HG02973 (cell line): Measurements from ENCODE around the gene ARHGDIB.

Source experiments
- ATAC-seq: cut with Tn5 transposase; IDR thresholded peaks from one replicate; pipeline ENCODE4 v1.9.1; 2021; ENCODE audit warnings: moderate library complexity; ENCODE audit not compliant: unreplicated experiment

Gene ARHGDIB

GRCh38 chr12:14957551-14958168, 3.7 kb downstream of the ARHGDIB start:
- ATAC-seq, result no peak

DNA sequence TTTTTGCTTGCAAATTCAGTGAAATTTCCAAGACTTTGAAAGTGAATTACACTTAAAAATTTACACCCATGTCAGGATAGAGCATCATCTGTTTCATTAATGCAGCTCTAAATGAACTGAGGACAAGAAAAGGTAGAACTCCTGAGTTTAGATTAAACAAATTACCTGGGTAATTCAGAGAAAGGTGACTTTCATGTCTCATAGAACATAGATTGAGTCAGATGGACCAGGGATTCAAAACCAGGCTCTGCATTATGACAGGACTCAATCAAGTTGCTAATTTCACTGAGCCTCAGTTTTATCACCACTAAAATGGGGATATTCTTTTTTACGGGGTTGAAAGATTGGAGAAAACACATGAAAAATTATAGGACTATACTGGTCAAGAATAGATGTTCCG, 4.5 kb downstream of the ARHGDIB start:
- no peak for ATAC-seq

DNA sequence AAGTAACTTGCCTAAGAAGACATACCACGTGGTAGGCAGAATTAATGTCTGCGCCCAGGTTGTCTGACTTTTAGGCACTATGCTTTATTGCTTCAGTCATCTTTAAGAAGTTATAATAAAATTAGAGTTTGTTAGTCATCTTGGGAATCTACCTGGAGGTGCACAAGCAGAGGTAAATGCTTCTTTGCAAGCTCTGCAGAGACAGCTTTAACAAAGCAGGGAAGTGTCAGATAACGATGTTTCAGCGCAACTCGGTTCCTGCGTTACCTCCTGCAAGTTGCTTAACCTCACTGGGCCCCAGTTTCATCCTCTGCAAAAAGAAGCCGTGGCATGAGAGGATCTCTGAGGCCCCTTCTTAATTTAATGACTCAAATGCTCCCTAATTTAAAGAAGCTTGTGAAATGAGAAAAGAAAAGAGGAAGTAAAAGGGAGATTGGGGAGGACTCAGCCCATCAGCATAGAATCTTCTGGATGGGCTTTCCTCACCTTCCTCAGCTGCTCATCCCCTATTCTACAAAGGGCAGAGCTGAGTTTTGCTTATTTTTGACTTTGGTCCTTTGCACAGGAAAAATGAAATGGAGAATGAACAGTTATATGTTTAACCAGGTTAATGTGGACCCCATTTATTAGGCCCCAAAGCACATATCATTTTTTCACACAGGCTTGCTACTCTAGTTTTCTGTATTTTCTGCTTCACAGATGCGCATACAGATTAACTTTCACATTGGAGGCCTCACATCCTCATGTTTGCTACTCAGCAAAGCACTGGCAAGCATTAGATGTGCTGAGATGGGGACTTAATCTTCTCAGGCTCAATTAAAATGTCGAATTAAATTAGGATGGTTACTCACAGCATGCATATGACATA, 5.1 kb downstream of the ARHGDIB start:
- ATAC-seq, result peak; percentile 12

- no peak for ATAC-seq
Observed at GRCh38 chr12:14954269-14954668, 7.1 kb downstream of the ARHGDIB start.

GRCh38 chr12:14953752-14954151, 7.6 kb downstream of the ARHGDIB start:
- no peak for ATAC-seq

DNA sequence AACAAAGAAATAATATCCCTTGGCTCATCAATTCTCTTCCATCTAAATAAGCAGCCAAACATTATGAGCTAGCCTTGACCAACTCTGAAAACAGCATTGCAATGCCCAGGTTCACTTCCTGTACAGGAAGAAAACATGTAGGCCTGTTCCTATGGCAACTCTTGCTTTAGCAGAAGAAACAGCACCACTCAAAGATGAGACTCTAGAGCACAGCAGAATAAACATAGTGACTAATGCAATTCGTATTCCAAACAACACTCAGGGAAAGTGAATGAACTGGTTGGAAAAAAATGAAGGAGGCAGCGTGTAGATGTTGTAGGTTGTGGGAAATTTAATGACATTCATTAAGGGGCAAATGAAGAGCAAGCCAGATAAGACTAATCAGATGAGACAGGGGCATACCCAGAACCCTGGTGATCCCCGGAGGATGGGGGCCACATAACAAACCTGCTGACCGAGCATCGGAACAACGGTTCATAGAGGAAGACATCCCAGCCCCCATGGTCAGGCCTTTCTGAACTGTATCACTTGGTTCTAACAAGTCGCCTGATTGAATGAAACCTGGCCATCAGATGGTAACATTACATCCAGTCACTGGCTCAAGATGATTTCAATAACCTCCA, 9.0 kb downstream of the ARHGDIB start:
- ATAC-seq, result peak; percentile 69

GRCh38 chr12:14951851-14952250, 9.6 kb downstream of the ARHGDIB start:
- no peak for ATAC-seq

DNA sequence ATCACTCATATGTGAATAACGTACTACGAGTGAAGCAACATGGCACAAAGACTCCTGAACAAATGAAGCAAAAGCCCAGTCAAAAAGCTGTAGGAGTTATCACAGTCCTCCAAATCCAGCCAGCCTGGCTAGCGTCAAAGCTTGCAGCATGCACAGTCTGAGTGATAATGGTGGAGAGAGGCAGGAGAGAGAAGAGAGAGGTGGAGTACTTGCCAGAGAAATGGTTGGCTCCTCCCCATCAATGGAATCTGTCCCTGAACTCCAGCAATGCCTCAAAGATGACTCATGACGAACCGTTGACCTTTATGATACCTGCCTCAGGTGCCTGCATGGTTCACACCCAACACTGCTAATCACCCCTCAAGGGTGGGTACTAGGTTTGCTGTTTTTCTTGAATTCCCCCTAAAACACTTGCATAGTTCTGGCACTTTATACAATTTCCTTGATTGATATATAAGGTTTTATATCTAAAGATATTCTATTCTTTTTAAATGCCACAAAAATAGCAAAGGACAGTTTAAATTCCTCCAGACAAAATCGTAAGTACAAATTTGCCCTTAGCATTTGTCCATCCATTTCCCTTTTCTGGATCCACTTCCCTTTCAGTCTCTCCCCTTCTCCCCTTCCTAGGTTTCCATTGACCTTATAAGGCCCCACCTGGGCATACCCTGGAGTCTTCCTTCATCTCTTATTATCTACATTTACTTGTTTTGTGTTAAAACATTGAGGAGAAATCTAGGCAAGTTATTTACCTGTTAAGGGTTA, 10.2 kb downstream of the ARHGDIB start:
- no peak for ATAC-seq

- no peak for ATAC-seq
Observed at GRCh38 chr12:14950421-14950820, 11.0 kb downstream of the ARHGDIB start.

DNA sequence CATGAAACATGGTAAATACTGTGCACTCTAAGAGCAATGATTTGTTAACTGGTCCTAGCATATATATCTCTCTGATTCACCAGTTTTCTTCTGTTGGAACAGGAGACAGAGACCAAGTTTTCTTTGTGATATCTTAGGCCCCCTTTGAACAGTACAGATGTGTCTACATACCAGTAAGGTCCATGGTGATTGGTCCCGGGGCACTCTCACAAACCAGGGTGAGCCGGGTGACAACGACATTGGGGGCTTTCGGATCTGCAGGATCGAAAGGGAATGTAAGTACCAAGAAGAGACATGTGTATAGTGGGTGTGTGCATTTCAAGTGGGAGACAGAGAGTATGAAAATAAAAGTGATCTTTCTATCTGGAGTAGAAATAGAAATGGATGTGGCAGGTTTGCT, 11.8 kb downstream of the ARHGDIB start:
- ATAC-seq, result no peak

GRCh38 chr12:14948672-14949071, 12.7 kb downstream of the ARHGDIB start:
- ATAC-seq, result peak; percentile 85

GRCh38 chr12:14946861-14947260, 14.5 kb downstream of the ARHGDIB start:
- no peak for ATAC-seq

- no peak for ATAC-seq
Observed at GRCh38 chr12:14946162-14946561, 15.2 kb downstream of the ARHGDIB start.

GRCh38 chr12:14942196-14942931, 19.0 kb downstream of the ARHGDIB start:
- ATAC-seq, result no peak

DNA sequence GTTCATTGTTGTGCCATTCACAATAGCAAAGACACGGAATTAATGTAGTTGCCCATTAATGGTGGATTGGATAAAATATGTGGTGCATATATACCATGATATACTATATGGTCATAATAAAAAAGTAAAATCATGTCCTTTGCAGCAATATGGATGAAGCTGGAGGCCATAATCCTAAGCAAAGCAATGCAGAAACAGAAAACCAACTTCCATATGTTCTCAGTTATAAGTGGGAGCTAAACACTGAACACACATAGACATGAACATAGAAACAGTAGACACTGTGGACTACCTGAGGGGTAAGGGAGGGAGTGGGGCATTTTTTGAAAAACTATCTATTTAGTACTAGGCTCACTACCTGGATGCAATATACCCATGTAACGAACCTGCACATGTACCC, 20.0 kb downstream of the ARHGDIB start:
- no peak for ATAC-seq

DNA sequence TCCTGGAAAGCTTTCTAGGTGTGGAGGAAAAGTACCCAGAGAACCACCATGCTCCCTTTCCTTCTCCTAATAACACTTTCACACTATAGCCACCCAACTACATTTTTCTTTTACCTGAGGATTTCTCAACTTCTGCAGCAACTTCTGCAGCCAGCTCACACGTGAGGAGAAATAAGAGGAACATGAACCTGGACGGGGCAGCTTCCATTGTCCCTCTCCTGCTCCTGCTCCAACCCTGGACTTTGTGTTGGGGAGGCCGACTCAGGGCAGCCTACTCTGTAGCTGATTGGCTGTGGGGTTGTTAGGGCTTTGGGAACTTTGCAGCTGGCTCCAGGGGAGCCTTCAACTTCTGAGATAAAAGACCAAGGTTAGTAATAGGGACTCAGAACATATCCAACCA, 23.1 kb downstream of the ARHGDIB start, which contains the start of gene ERP27:
ERP27 (minus strand) TSS at position 237 of the 400 bp plus-strand sequence; CDS start at position 208, 29 bp downstream.
- no peak for ATAC-seq

GRCh38 chr12:14937689-14938088, 23.7 kb downstream of the ARHGDIB start:
- no peak for ATAC-seq

- ATAC-seq, result no peak
Observed at GRCh38 chr12:14937014-14937413, 24.4 kb downstream of the ARHGDIB start.

GRCh38 chr12:14936224-14936861, 25.1 kb downstream of the ARHGDIB start:
- ATAC-seq, result no peak

- ATAC-seq, result no peak
Observed at GRCh38 chr12:14935031-14935430, 26.4 kb downstream of the ARHGDIB start.
